Colonic mucosa (tissue), 4 donors: ENCODE measurements around the gene LAMA4. TPM values are rescaled to one million over a fixed set of nuclear protein-coding genes. Genes with fewer than 3 reads are reported as not detected.

Experiments
- DNase-seq: peaks from one replicate; pipeline ENCODE4 v3.0.0-alpha.2; 2020
- H3K27ac ChIP-seq: fragments of 200-600 bp; one replicate; pipeline ENCODE4 v1.8.0; 2021
- H3K27me3 ChIP-seq: fragments of 200-600 bp; one replicate; pipeline ENCODE4 v1.8.0; 2021
- H3K36me3 ChIP-seq: fragments of 200-600 bp; one replicate; pipeline ENCODE4 v1.8.0; 2021
- H3K4me1 ChIP-seq: fragments of 200-600 bp; one replicate; pipeline ENCODE4 v1.8.0; 2021; ENCODE audit warnings: mild to moderate bottlenecking
- H3K4me3 ChIP-seq: fragments of 200-600 bp; one replicate; pipeline ENCODE4 v1.8.0; 2021
- H3K9ac ChIP-seq, 2 donors: one replicate each; pipeline ENCODE4 v1.7.0; 2013; ENCODE audit warnings: control low read depth in 2 of 2, low read depth in 2 of 2, low read length in 2 of 2
- H3K9me3 ChIP-seq: fragments of 200-600 bp; one replicate; pipeline ENCODE4 v1.8.0; 2021
- intact Hi-C: fragments of 100-400 bp; cut with DNase I; formaldehyde crosslinking; loops from one replicate; pipeline ENCODE4 v1.14.1; 2022
- total RNA-seq, 2 donors: library from RNA; stranded (reverse); fragmentation: NEBNext Ultra II Directional in 1 of 2; extraction: Animal tissue kit (Norgen Biotek cat#: 25700) in 1 of 2; gene quantifications; one replicate each; pipeline ENCODE4 v1.2.1, GENCODE V29; 2021
- TF ChIP-seq, protein P1 (sequence below): fragments of 200-600 bp; IDR thresholded peaks from one replicate; pipeline ENCODE4 v1.8.0; 2022; ENCODE audit warnings: antibody characterized with exemption, mild to moderate bottlenecking
- donor health status: healthy.
- donor health status: DM: no; HTN: no; CAD: no.
- donor health status: DM: no; HTN: no; CAD: no.

Gene LAMA4
- total RNA-seq, 2 donors from 2014 or later: 15.8 to 35.1 TPM

GRCh38 chr6:112216662-112217551, 37.5 kb downstream of the LAMA4 start:
- intact Hi-C loops: no loop called here
- H3K4me3 ChIP-seq: no peak overlapping the region
- H3K9ac ChIP-seq: no peak overlapping the region
- no peaks in the 10 kb centered on the region for H3K36me3 ChIP-seq
- TF ChIP-seq, protein P1, sequence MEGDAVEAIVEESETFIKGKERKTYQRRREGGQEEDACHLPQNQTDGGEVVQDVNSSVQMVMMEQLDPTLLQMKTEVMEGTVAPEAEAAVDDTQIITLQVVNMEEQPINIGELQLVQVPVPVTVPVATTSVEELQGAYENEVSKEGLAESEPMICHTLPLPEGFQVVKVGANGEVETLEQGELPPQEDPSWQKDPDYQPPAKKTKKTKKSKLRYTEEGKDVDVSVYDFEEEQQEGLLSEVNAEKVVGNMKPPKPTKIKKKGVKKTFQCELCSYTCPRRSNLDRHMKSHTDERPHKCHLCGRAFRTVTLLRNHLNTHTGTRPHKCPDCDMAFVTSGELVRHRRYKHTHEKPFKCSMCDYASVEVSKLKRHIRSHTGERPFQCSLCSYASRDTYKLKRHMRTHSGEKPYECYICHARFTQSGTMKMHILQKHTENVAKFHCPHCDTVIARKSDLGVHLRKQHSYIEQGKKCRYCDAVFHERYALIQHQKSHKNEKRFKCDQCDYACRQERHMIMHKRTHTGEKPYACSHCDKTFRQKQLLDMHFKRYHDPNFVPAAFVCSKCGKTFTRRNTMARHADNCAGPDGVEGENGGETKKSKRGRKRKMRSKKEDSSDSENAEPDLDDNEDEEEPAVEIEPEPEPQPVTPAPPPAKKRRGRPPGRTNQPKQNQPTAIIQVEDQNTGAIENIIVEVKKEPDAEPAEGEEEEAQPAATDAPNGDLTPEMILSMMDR: no peak
- peak overlapping the region; percentile 18 for H3K27ac ChIP-seq
- no peaks in the 10 kb centered on the region for H3K4me1 ChIP-seq
- H3K9me3 ChIP-seq: no peaks in the 10 kb centered on the region
- DNase-seq: no peak
- no peaks in the 10 kb centered on the region for H3K27me3 ChIP-seq

- Histone ChIP-seq H3K27me3 (no peaks in the 10 kb centered on the region), H3K9me3 (no peaks in the 10 kb centered on the region), H3K4me1 (no peaks in the 10 kb centered on the region), H3K4me3 (no peak overlapping the region), H3K36me3 (no peaks in the 10 kb centered on the region), H3K27ac (no peak overlapping the region), H3K9ac (no peak overlapping the region)
- intact Hi-C loops: no loop called here
- no peak for DNase-seq
- TF ChIP-seq, protein P1: no peak
Observed at GRCh38 chr6:112215488-112216284, 38.7 kb downstream of the LAMA4 start.

GRCh38 chr6:112214739-112215269, 39.6 kb downstream of the LAMA4 start:
- TF ChIP-seq, protein P1: no peak
- no peaks in the 10 kb centered on the region for H3K4me1 ChIP-seq

GRCh38 chr6:112210852-112211251, 43.5 kb downstream of the LAMA4 start:
- H3K4me1 ChIP-seq: no peaks in the 10 kb centered on the region
- H3K27ac ChIP-seq: no peak overlapping the region
- H3K4me3 ChIP-seq: no peak overlapping the region
- no peak for DNase-seq
- intact Hi-C loops: no loop called here
- no peaks in the 10 kb centered on the region for H3K27me3 ChIP-seq
- TF ChIP-seq, protein P1: no peak
- H3K9me3 ChIP-seq: no peaks in the 10 kb centered on the region
- H3K9ac ChIP-seq: no peak overlapping the region
- no peaks in the 10 kb centered on the region for H3K36me3 ChIP-seq

More at GRCh38 chr6:112214739-112215269, 39.6 kb downstream of the LAMA4 start:
- no peak overlapping the region for H3K4me3 ChIP-seq
- no peak for DNase-seq
- H3K9me3 ChIP-seq: no peaks in the 10 kb centered on the region
- H3K27me3 ChIP-seq: no peaks in the 10 kb centered on the region
- H3K9ac ChIP-seq: no peak overlapping the region
- no peak overlapping the region for H3K27ac ChIP-seq
- H3K36me3 ChIP-seq: no peaks in the 10 kb centered on the region
- intact Hi-C loops: no loop called here

GRCh38 chr6:112209131-112209530, 45.2 kb downstream of the LAMA4 start:
- intact Hi-C loops: no loop called here
- no peaks in the 10 kb centered on the region for H3K4me1 ChIP-seq
- no peaks in the 10 kb centered on the region for H3K27me3 ChIP-seq
- H3K27ac ChIP-seq: no peak overlapping the region
- no peak overlapping the region for H3K9ac ChIP-seq
- TF ChIP-seq, protein P1: no peak
- H3K9me3 ChIP-seq: no peaks in the 10 kb centered on the region
- no peaks in the 10 kb centered on the region for H3K36me3 ChIP-seq
- no peak overlapping the region for H3K4me3 ChIP-seq
- DNase-seq: no peak
